GM19372 (cell line): ENCODE data around the gene NEDD1.
A peak's percentile ranks its signal among the peaks of the same experiment; 100 is the strongest.

ENCODE experiments used
- ATAC-seq: cut with Tn5 transposase; IDR thresholded peaks from one replicate; pipeline ENCODE4 v1.9.1; 2021; ENCODE audit warnings: mild to moderate bottlenecking, low read depth, moderate library complexity; ENCODE audit not compliant: unreplicated experiment

NEDD1 gene

DNA sequence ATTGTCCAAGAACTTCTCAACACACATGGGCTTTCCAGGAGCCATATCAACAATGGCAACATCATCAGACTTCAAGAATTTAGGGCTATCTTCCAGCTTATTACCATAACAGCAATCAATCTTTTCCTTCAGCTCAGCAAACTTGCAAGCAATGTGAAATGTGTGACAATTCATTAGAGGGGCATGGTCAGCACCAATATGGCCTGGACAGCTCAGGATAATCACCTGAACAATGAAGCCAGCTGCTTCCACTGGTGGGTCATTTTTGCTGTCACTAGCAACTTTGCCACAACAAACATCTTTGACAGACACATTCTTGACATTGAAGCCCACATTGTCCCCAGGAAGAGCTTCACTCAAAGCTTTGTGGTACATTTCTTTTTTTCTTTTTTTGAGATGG is 5.9 kb upstream of the NEDD1 start:
- ATAC-seq = no peak

DNA sequence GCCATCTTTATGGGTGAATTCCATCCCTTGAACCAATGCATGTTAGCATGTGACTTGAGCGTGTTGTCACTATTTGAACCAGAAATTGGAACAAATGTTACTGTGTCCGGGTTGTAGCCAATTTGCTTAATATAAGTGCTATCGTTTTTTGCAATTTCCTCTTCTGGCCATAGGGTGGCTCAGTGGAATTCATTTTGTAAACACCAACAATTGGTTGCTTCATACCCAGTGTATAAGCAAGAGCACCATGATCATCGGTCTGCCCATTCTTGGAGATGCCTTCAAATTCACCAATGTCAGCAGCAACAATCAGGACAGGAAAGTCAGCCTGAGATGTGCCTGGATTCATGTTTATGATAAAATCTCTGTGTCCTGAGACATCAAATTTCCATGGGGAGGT is 5.0 kb upstream of the NEDD1 start:
- no peak for ATAC-seq

DNA sequence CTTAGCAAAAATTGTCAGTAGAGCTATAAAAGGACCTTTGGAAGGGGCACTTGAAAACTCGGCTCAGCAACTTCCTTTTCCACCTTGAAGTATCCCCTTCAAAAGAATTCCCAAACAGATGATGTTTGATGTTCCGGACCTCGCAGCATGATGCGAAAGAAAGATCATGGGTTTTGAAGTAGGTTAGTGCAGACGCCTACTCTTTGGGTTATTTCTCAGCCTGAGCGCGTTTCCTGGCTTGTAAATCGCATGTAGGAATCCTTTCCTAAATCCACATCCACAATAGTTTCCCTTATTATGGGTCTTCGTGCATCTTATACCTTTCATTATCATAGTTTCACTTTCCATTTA is 584 bp upstream of the NEDD1 start:
- no peak for ATAC-seq

DNA sequence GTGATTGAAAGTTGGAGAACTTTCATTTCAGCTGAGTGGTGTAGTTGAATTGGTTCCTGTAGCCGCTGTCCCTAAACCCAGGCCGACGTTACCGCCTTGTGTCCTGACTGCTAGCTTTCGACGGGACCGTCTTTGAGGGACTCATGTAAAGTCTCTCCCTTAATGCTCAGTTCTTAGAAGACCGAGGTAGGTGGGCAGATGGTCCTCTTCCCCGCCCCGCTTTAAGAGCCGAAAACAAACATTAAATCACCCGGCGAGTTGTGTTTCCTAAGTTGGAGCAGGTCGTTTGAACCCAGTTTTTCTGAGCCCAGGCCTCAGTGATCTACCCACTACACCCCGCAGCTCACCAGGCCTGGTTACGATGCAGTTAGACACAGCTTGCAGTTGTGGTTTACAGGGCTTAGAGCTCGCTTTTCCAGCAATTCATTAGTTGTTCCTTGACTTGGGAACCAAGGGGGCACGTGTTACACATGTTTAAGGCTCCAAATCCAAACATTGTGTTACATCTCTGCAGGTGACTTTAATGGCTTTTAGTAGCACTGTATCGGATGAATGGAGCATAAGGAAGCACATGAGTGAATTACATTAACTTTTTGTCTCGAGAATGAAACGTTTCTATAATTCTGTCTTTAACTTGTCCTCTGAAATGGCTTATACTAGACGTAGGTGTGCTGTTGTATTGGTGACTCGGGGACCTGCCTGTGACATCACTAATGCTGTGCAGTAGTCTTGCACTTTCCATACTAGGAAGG is 790 bp downstream of the NEDD1 start:
- ATAC-seq = peak; percentile 17

DNA sequence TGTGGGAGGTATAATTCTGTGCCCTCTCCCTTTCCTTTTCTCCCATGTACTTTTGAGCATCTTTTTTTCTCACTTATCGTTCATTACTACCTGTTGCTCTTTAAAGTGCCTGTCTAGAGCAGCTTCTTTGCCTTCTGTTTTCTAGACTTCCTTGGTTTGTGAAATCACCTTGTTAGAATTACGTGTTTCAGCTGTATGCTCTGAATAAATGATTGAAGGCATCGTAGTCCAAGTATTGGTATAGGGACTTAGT is 1.3 kb downstream of the NEDD1 start:
- ATAC-seq = no peak

DNA sequence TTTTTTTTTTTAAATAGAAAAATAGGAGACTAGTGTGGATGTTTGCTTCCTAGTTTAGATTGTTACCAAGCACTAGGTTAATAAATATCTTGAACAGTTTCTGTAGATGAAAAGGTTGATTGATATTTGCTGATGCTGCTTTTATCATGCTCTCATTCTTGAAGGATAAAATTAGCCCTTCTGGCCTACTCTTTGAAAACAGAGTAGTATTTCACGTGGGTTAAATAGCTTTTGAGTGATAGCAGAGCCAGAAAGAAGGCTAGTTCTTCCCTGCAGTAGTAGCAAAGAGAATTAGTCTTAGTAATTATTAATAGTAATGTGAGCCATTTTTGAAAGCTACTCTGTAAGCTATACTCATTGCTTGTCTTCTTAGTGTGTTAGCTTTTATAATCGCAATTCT is 5.2 kb downstream of the NEDD1 start:
- ATAC-seq = no peak

DNA sequence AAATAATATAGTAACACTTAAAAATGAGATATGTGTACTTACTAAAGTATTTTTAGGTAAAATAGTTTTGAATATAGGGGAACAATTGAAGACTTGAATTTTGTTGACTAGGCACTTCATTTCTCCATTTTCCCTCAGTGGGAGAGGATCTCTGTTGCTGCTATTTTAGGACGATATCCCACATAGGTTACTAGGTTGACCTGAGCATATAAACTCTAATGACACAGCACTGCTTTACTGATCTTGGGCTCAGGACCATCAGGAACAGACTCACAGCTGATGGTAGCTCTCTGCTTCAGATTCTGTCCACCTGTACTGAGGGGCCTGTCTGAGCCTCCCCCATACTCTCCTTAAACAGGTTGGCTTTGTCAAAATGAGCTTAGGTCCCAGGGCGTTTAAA is 5.9 kb downstream of the NEDD1 start:
- no peak for ATAC-seq

DNA sequence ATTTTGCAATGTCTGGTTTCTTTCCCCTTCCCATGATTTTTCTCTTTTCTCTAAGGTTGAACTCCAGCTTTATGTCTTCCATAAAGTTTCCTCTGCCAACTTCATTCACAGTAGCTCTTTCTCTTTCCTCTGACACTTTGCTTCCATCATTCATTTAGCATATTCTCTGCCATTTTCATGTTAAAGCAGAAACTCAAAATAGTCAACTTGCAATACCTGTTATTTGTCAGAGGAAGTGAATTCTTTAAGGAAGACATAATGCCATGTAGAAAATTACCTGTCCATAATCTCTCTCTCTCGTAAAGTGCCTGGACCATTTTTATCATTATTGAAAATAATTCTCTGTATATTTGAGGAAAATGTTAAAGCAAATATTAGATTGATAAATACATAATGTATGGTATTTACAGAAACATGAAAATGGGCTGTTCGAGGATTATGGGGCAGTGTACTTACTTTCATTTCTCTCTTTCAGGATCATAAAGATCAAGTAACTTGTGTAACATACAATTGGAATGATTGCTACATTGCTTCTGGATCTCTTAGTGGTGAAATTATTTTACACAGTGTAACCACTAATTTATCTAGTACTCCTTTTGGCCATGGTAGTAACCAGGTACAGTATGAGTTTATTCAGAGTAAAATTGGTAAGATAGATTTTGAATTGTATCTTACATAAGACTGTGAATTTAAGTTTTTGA is 12.6 kb downstream of the NEDD1 start:
- no peak for ATAC-seq

DNA sequence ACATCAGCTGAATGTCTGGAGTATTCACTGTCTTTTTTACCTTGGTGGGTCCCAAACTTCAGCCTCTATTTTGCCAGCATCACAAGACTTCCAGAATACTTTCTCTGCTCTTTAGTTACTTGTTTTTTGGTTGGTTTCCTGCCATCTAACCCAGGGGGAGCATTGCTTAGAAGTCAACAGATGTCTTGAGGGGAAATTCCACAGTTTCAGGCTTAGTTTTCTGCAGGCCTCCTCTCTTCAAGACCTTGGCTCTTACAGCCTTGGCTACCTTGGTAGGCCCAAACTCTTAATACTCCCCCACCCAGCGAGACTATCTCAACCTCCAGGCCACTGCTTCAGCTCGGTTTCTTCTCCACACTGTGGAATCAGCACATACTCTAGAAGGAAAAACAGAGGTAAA is 41.7 kb downstream of the NEDD1 start:
- ATAC-seq = no peak

DNA sequence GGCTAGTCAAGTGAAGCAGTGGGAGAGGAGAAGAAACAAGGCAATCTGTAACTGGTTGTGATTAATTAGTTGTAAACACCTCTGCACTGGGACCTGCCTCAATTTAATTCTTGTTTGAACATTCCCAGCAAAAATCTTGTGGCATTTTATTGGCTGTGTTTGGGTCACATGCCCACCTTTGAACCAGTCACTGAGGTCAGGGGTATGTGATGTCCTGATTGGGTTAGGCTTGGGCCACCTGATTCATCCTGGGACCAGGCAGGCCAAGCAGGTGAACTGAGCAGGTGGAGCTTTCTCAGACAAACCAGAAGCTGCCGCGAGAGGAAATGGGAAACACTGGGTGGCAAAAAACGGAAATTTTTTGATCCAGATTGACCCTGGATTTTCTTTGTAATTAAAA is 72.5 kb downstream of the NEDD1 start:
- no peak for ATAC-seq

DNA sequence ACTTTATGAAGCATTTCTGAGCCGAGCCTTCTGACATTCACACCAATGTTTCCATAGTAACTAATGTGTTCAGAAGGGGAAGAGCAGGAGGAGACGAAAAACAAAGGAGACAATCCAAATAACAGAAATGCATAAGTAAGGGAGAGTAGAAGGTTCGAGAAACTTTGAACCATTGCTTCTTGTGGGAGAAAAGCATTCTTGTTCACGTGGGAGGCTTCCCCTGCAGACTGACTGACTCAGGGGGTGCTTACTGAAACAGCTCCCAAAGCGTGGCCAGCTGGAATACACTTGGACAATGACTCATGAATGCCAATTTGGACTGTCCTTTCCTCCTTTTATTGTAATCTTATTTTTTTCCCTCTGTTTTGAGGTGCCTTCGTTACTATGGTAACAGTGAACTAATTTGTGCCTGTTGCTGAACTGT is 73.9 kb downstream of the NEDD1 start:
- ATAC-seq = no peak

DNA sequence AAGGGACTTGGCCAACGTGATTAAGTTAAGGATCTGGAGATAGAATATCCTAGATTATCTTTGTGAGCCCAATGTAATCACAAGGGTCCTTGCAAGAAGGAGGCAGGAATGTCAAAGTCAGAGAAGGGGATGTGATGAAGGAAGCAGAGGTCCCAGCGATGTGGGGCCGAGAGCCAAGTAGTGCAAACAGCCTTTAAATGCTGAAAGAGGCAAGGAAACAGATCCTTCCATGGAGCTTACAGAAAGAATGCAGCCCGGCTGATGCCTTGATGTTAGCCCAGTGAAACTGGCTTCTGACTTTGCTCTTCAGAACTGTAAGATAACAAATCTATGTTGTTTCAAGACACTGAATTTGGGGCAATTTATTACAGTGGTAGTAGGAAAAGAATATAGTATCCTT is 74.9 kb downstream of the NEDD1 start:
- ATAC-seq = no peak

DNA sequence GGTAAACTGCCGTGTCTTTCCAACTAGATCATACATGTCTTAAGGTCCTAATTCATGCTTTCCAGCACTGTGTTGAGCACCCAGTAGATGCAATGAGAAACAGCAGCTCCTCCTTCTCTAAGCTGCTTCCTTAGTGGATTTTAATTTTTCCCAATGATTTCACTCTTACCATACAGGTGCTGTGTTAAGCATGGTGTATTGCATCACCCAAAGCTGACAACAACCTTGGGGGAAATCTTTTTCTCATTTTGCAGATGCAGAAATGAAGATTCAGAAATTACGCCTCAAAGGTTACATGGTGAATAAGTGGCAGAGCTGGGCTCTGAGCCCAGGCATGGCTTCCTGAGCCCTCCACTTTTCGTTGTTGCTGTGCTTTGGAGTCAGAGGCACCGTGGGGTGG is 75.6 kb downstream of the NEDD1 start:
- no peak for ATAC-seq

DNA sequence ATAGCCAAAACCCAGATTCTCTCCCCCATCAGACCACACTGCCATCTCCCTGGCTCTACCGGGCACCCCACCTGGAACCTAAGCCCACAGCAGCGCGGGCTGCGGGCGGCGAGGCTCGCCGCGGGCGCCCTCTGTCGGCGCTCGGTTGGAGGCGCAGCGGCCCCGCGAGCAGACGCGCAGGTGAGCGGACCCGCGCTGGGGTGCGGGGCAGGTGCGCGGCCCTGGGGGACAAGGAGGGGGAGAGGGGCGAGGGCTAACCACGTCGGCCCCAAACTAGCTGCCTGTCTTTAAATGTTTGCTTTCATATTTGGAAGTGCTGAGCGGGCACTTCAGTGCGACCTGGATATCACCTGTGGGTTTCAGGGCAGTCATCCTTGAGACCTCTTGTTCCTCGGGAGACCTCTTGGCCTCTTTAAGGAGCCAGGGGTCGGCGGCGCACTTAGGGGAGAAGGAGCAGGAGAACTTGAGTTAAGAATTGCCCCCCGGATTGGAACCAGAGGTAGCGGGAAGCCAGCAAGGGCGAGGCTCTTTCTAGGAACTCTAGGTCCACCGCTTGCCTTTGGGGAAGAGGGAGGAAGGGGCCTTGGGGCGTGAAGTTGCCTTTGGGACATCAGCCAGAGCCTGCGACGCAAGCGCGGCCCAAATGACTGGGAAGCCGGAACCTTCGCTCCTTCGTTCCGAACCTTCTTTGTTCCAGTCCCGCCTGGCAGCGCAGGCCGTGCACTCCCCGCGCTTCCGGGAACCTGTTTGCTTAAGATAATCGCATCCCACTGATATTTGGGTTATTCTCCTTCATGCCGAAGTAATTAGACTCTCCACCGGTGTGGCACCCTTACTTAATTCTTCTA is 78.7 kb downstream of the NEDD1 start:
- peak; percentile 75 for ATAC-seq

DNA sequence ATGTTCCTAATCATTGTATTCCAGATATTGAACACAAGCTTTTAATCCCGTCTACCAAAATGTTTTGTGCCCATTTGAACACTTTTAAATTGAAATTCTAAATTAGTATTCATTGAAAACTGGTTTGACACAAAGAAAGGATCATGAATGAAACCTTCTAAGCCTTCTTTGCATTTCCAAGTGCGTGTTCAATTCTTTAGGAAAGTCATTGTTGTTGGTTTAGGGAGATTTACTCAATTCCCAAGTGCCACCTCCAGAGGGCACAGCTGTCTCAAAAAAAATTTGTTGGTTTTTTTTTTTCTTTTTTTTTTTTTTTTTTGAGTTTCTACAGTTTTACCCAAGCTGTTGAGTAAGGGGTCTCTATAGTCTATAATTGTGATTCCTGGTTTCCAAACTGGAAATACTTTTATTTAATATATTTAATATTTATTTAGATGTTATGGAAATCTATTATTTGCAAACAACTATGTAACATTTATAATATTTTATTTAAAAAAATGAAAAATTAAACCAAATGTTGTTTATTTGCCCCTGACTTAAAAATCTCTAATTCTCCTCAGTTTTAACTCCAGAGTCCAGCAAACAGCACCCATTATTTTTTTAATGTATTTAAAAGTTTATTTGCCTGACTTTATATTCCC is 79.9 kb downstream of the NEDD1 start:
- no peak for ATAC-seq

DNA sequence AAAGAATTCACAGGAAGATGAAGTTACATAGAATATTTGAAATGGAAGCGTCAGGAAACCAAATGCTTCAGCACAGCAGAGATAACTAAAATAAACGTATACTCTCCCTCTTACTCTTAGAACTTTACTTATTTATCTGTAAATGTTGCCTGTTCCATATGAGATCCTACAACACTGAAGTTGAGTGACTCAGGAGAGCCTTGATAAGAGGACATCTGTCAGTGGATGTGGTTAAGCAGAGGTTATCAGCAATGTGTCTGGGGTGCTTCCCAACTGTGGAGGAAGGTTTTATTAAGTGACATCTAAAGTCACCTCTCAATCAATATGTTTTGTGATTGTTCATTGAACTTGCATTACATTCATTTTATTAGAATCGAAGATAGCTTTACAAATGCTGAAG is 81.9 kb downstream of the NEDD1 start:
- no peak for ATAC-seq

DNA sequence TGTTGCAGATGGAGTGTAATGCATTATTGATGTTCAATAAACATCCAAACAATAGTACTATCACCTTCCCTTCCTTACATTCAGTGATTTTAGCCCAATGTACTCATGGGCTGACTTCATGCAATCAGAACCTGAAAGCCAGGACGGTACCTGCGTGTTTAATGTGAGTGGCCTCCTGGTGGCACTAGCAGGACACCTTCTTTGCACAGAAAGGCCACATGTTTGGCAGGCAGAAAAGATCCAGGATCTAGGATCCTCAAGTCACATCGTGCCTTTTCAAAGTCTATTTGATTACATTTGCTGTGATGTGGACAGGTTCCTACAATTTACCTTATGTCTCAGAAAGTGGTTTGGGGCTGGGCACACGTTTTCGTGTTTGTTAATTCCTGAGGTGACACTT is 82.9 kb downstream of the NEDD1 start:
- no peak for ATAC-seq

DNA sequence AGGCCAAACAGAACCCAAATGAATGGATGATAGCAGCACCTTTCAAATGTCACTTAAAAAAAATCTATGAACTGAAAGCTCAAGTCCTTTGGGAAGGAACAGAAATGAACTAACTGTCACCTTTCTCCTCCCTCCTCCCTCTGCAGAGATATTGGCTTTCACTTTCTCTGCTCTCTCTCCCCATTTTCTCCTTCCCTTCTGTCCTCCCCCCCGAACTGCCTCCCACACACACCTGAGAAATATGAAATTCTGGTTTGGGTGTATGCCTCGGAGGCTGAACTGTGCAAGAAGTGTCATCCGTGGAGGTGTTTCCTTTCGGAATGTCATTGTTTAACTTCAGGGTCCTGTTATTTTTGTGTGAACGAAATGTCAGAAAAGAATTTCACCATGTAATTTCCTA is 87.8 kb downstream of the NEDD1 start:
- no peak for ATAC-seq

DNA sequence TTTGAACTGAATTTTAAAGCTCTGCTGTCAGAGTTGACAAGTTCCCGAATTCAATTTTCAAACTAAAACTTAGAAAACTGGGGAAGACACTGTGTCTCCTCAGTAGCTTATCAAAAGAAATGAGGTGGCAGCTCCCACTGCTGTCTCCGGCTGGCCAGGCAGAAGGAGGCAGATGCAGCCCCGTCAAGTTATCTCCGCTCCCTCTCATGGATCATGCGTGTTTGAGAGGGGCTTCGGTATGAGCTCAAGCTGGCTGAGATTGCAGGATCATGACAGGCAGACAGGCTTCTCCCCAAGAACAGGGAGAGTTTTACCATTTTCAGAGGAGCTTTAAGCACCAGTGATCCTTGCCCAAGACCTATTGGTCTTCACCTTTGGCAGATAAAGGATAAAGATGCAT is 88.8 kb downstream of the NEDD1 start:
- no peak for ATAC-seq

DNA sequence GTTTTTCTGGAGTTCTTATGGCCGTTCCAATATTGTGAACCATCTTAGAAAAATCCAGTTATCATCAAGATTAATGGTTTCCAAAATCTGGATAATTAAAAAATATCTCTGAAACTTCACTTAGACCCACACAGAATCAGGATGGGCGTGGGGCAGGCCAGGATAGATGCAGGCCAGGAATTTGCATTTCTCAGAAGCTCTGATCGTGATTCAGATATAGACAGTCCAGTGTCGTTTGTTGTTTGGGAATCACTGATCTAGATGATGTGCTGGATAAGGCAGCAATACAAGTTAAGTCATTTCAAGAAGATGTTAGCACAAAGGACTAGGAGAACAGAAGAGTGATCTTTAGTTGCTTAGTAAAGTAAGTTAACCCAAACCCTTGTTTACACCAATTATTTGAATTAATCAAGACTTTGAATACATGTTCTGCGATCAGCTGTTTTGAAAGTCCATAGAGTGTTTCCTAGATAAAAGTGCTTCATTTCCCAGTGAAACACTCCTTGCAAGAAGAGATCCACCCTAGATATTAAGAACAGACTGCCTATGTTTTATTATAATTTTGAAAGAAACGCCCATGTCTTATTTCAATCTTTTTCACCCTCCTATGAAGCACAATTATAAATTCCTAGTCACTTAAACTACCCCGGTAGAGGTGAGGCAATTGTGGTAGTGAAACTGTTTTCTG is 90.9 kb downstream of the NEDD1 start:
- no peak for ATAC-seq

DNA sequence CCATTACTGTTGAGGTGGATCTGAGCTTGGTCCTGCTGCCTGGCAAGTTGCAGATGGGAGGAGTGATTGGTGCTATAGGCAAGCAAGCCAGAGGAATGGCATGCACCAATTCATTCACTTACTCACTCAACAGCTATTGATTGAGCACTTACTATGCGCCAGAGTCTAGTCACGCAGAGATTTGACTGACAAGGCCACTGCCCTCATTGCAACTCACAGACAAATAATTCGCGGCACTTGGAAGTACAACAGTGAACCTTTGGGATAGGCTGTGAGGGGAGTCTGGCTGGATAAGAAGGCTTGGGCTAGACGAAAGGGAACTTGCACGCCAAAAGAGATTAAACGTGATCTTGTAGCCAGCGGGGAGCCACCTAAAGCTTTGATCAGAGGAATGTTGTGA is 96.2 kb downstream of the NEDD1 start:
- ATAC-seq = no peak
